SK-N-SH treated with all-trans-retinoic acid at 6 μM for 48 hours (cell line): Measurements from ENCODE around the gene SRPK2.

Experiments
- ISL1 ChIP-seq: fragments of 250-450 bp; sonication (Bioruptor Pico); IDR thresholded peaks from 2 replicates; pipeline ENCODE4 v2.1.2; 2022; ENCODE audit warnings: mild to moderate bottlenecking, moderate library complexity
- OSR1 ChIP-seq: fragments of 250-450 bp; sonication (Bioruptor Pico); IDR thresholded peaks from 2 replicates; pipeline ENCODE4 v1.8.0; 2022; ENCODE audit warnings: moderate library complexity, mild to moderate bottlenecking, inconsistent platforms
- ZC3H10 ChIP-seq: fragments of 250-450 bp; sonication (Bioruptor Pico); IDR thresholded peaks from 2 replicates; pipeline ENCODE4 v1.5.1; 2021; ENCODE audit warnings: mild to moderate bottlenecking, moderate library complexity
- ZFP30 ChIP-seq: fragments of 450-650 bp; formaldehyde crosslinking; IDR thresholded peaks from 2 replicates; pipeline ENCODE4 v1.5.0; 2022; ENCODE audit warnings: mild to moderate bottlenecking, moderate library complexity
- ZNF565 ChIP-seq: fragments of 450-650 bp; formaldehyde crosslinking; conservative IDR thresholded peaks from 2 replicates; pipeline ENCODE4 v1.5.0; 2020; ENCODE audit warnings: low read depth, mild to moderate bottlenecking, moderate library complexity
- ZNF8 ChIP-seq: fragments of 450-650 bp; formaldehyde crosslinking; IDR thresholded peaks from 2 replicates; pipeline ENCODE4 v1.5.0; 2020; ENCODE audit warnings: mild to moderate bottlenecking, moderate library complexity
- TF ChIP-seq, protein P1 (sequence below): fragments of 250-450 bp; sonication (Bioruptor Pico); IDR thresholded peaks from 2 replicates; pipeline ENCODE4 v1.8.0; 2020; ENCODE audit warnings: mild to moderate bottlenecking, moderate library complexity, borderline replicate concordance
- TF ChIP-seq, protein P2 (sequence below): fragments of 250-450 bp; sonication (Bioruptor Pico); IDR thresholded peaks from 2 replicates; pipeline ENCODE4 v1.5.1; 2020; ENCODE audit warnings: low read depth, mild to moderate bottlenecking, moderate library complexity

DNA sequence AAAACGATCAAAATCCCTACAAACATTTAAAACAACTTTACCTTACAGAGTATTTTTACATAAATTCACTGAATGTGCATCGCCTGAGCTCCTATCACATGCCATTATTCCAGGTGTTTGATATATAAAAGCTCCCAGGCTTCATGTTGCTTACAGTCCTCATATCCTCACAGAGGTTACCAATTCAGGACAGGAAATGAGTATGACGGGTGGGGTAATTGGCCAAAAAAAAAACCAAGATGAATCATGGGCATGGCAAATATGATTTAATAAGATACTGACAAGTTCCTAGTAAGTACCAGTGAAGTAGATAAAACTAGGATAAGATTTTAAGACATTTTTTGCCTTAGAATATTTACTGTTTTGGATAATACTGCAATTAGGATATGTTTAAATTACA is 238.9 kb downstream of the SRPK2 start:
- TF ChIP-seq, protein P1, sequence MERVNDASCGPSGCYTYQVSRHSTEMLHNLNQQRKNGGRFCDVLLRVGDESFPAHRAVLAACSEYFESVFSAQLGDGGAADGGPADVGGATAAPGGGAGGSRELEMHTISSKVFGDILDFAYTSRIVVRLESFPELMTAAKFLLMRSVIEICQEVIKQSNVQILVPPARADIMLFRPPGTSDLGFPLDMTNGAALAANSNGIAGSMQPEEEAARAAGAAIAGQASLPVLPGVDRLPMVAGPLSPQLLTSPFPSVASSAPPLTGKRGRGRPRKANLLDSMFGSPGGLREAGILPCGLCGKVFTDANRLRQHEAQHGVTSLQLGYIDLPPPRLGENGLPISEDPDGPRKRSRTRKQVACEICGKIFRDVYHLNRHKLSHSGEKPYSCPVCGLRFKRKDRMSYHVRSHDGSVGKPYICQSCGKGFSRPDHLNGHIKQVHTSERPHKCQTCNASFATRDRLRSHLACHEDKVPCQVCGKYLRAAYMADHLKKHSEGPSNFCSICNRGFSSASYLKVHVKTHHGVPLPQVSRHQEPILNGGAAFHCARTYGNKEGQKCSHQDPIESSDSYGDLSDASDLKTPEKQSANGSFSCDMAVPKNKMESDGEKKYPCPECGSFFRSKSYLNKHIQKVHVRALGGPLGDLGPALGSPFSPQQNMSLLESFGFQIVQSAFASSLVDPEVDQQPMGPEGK (CRISPR knock-in tag) = no peak
- TF ChIP-seq, protein P2, sequence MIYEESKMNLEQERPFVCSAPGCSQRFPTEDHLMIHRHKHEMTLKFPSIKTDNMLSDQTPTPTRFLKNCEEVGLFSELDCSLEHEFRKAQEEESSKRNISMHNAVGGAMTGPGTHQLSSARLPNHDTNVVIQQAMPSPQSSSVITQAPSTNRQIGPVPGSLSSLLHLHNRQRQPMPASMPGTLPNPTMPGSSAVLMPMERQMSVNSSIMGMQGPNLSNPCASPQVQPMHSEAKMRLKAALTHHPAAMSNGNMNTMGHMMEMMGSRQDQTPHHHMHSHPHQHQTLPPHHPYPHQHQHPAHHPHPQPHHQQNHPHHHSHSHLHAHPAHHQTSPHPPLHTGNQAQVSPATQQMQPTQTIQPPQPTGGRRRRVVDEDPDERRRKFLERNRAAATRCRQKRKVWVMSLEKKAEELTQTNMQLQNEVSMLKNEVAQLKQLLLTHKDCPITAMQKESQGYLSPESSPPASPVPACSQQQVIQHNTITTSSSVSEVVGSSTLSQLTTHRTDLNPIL = no peak
- TF ChIP-seq ZNF565 (no peak), ZFP30 (no peak), ISL1 (no peak), ZNF8 (no peak), ZC3H10 (CRISPR knock-in tag) (no peak), OSR1 (CRISPR knock-in tag) (no peak)
